Measurements from ENCODE around the gene TTC34. TPM values are rescaled to one million over a fixed set of nuclear protein-coding genes. Genes with fewer than 3 reads are reported as not detected.

Gene TTC34
- total and polyA plus RNA-seq, 2 of the 13 experiments (the other 11 are each of a cell fraction or from before 2014, with no cell fraction given) = 0.07 to 0.11 TPM

- in situ Hi-C loops (cut with HindIII; ENCODE audit: extremely low pct_ligation_motif_present, low pct_unique_long_range_greater_than_20kb) = no loop called here
- TF ChIP-seq ZMAT5 (CRISPR knock-in tag; IDR thresholded peaks at IDR 0.05; ENCODE audit: borderline replicate concordance, low read depth) (no peak), POLR2AphosphoS2 (IDR thresholded peaks at IDR 0.05; ENCODE audit: low read depth, low read length) (no peak), ZNF709 (CRISPR knock-in tag; IDR thresholded peaks at IDR 0.05) (no peak), NFIB (CRISPR knock-in tag; IDR thresholded peaks at IDR 0.05; ENCODE audit: borderline replicate concordance) (no peak), ZNF724P (CRISPR knock-in tag; IDR thresholded peaks at IDR 0.05; ENCODE audit: borderline replicate concordance) (no peak), PITX1 (CRISPR knock-in tag; IDR thresholded peaks at IDR 0.05) (no peak), TP53 (CRISPR knock-in tag; conservative IDR thresholded peaks at IDR 0.05) (no peak), ZNF318 (CRISPR knock-in tag; IDR thresholded peaks at IDR 0.05) (no peak), KLF12 (CRISPR knock-in tag; IDR thresholded peaks at IDR 0.05; ENCODE audit: borderline replicate concordance) (no peak), ATAD3A (CRISPR knock-in tag; IDR thresholded peaks at IDR 0.05) (no peak), KDM5A (IDR thresholded peaks at IDR 0.05; ENCODE audit: borderline replicate concordance, low read length) (no peak), IRF2 (CRISPR knock-in tag; IDR thresholded peaks at IDR 0.05) (no peak), HDAC1 (CRISPR knock-in tag; IDR thresholded peaks at IDR 0.05) (no peak), ZKSCAN1 (IDR thresholded peaks at IDR 0.05; ENCODE audit: low read length) (no peak), SMAD3 (CRISPR knock-in tag; IDR thresholded peaks at IDR 0.05) (no peak), FOXO4 (CRISPR knock-in tag; conservative IDR thresholded peaks at IDR 0.05) (no peak)
- ATAC-seq (no peak), FAIRE-seq (no peak), DNase-seq (ENCODE audit: low spot score) (no peak)
- Histone ChIP-seq H3K79me2 (ENCODE audit: insufficient read depth, low read length) (no peaks in the 10 kb centered on the region), H3K36me3 (replicated peaks in 1 of 2; ENCODE audit: control insufficient read depth in 1 of 2, insufficient read depth in 2 of 2, low read length in 2 of 2) (no peaks in the 10 kb centered on the region), H3K4me2 (ENCODE audit: low read depth, low read length) (no peak overlapping the region), H2AFZ (ENCODE audit: low read length) (no peak overlapping the region), H3K9me3 (ENCODE audit: low read length) (no peaks in the 10 kb centered on the region), H3K4me1 (ENCODE audit: insufficient read depth, low read length) (peaks cover 32% of the 10 kb centered on the region), H3K4me3 (replicated peaks in 1 of 3; ENCODE audit: insufficient read depth in 1 of 3, low read depth in 2 of 3, low read length in 3 of 3) (no peak overlapping the region), H3K27me3 (ENCODE audit: control insufficient read depth in 1 of 2, insufficient read depth in 2 of 2, low read length in 2 of 2) (peaks cover 2 to 12% of the 10 kb centered on the region in 2 experiments; a peak in 4 of 5 replicates), H3K27ac (ENCODE audit: extremely low read length, insufficient read depth, low read length) (no peak overlapping the region), H4K20me1 (ENCODE audit: insufficient read depth, low read length) (no peaks in the 10 kb centered on the region), H3K9ac (ENCODE audit: insufficient read depth, low read depth, low read length) (no peak overlapping the region)
- WGBS (ENCODE audit: low lambda C conversion rate) = no CpG with 5 or more reads among the region's 23 CpGs
- BruUV-seq (replicated peaks) = no TSS peak
- intact Hi-C loops (cut with micrococcal nuclease; ENCODE audit: unreplicated experiment) = loop anchor here (10.0 kb wide), 1 partner anchor 46 kb away; the partner anchor contains the start of gene MMEL1
- POLR2A ChIA-PET = no interaction called here
- CTCF ChIA-PET (ENCODE audit: low intra/inter-chr PET ratio, low total read pairs) = no interaction called here
Measured at GRCh38 chr1:2588661-2589430, 212.6 kb downstream of the TTC34 start.

Data from HepG2 (cell line).